GM18508 (cell line): ENCODE measurements around the gene AKT1.
"Not testable (repeated sequence)": the region's sequence is repeated elsewhere in the genome, so short reads cannot be mapped to it uniquely, and the experiment has no call there.

Source experiments
- ATAC-seq: cut with Tn5 transposase; IDR thresholded peaks from one replicate; pipeline ENCODE4 v1.9.1; 2021; ENCODE audit warnings: moderate number of reproducible peaks; ENCODE audit not compliant: insufficient read depth, unreplicated experiment

Gene AKT1

DNA sequence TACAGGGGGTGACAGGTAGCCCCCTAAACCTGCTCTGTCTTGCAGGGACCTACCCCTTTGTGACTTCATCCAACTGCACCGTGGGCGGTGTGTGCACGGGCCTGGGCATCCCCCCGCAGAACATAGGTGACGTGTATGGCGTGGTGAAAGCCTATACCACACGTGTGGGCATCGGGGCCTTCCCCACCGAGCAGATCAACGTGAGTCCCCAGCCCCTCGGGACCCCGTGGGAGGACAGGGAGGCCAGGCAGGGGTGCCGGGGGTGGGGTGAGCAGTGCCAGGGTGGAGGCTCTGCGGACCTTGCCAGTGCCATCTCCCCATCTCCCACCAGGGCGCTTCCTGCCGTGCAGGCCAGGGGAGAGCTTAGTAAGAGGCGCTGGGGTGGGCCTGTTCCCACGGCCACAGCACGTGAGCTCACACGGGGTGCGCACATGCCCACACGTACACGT, 53.7 kb downstream of the AKT1 start:
- no peak for ATAC-seq

DNA sequence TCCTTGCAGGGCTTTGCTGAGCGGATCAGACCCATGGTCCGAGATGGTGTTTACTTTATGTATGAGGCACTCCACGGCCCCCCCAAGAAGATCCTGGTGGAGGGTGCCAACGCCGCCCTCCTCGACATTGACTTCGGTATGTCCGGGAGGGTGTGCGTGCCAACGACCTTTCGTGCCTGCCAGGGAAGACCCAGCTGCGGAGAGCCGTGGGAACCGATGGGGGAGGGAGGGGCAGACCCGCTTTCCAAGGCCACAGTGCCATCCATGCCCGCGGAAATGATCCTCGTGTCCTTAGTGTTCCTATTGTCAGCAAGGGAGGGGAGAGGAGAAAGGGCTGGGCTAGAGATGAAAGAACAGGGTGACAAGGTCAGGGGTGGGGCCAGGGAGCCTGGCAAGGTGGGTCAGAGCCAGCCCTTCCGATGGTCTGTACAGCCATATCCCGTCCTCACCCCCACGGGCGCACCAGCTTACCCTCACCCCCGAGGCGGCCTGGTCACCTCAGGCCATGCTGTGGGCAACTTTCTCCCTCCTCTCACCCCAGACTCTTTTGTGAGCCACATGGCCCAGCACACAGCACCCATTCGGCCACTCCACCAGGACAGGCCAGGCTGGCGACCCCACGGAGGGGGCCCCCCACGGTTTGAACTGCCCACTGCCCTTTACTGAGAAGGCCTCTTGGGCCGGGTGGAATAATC, 54.3 kb downstream of the AKT1 start:
- ATAC-seq, result no peak

GRCh38 chr14:104739546-104740516, 55.7 kb downstream of the AKT1 start:
- ATAC-seq, result no peak

GRCh38 chr14:104739026-104739425, 56.5 kb downstream of the AKT1 start:
- no peak for ATAC-seq

DNA sequence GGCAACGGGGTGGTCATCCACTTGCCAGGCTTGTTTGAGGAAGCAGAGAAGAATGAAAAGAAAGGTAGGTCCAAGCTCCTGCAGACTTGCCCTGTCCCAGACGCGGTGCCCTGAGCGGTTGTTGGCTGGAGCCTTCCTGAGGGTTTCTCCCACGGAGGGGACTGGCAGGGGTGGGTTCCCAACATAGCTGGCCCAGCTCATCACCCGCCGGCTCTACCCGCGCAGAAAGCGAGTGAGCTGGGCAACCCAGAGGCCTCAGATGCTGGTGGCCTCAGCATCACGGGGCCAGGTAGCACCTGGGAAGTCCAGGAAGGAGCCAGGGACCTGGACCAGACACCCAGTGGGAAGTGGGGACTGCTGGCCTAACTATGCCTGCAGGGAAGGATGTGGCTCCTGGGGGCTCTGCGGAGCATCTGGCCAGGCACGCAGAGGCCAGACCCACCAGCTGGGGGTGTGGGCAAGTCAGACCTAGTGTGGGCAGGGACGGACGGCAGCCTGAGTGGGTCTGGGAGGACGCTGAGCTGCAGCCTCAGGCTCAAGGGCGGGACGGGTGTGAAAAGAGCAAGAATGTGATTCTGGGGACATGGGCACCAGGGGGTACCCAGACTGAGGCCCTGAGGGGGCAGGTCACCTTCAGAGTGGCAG, 57.1 kb downstream of the AKT1 start:
- ATAC-seq, result no peak

DNA sequence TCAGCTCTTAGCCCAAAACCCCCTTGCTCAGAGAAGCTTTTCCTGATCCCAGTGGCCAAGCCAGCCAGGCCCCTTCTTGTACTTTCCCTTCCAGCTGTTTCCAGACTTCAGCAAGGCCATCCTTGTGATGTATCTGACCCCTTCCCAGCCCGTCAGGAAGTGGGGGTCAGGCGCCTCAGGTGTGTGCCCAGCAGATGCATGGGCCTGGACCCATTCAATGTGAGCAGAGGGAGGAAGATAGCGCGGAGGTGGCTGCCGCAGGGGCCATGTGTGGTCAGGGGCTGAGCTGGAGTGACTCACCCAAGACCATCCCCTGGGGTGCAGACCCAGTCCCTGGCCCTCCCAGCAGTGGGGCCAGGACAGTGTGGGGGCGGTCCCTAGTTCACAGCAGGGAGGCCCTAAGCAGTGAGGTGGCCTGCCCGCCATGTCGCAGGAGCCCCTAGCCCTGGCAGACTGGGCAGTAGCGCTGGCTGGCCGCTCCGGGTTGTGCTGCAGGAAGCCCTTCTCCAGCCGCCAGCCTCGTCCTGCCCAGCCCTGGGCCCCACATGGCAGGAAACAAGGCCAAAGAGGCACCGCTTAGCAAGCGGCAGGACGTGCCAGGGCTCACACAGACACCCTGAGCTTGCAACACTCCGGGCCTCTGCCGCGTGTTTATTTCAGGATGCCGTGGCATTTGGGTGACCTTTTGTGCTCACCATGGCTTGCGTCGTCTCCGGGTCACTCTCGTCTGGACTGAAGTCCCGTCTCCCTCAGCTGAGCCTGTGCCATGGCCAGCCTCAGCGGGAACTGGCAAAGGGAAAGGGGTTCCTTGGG, 59.5 kb downstream of the AKT1 start:
- no peak for ATAC-seq

GRCh38 chr14:104734991-104735779, 60.4 kb downstream of the AKT1 start:
- no peak for ATAC-seq

GRCh38 chr14:104734601-104734990, 61.0 kb downstream of the AKT1 start:
- ATAC-seq, result no peak

DNA sequence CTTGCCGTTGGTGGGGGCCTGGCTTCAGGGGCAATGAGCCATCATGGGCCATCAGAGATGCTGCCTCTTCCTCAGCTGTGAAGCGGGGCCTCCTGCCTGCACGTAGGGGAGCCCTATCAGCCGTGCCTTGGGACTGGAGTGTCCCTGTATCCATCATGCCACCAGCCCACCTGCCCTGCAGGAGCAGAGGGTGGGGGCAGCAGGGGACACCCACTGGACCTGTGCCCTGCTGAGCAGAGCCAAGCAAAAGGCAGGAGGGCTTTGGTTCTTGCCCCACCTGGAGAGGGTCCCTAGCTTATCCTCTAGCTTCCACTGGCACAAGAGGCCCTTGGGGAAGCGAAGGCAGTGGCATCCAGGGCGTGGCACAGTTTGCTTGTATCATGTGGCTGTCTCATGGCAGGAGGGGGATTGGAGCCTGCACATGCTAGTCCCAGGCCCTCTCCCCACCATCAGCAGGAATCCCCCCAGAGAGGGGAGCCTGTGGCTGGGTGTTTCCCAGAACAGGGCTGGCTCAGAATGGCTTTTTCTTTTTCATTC, 61.4 kb downstream of the AKT1 start:
- no peak for ATAC-seq

- ATAC-seq, result no peak
These were observed 62.4 kb downstream of the AKT1 start for GRCh38 chr14:104732931-104733681.

DNA sequence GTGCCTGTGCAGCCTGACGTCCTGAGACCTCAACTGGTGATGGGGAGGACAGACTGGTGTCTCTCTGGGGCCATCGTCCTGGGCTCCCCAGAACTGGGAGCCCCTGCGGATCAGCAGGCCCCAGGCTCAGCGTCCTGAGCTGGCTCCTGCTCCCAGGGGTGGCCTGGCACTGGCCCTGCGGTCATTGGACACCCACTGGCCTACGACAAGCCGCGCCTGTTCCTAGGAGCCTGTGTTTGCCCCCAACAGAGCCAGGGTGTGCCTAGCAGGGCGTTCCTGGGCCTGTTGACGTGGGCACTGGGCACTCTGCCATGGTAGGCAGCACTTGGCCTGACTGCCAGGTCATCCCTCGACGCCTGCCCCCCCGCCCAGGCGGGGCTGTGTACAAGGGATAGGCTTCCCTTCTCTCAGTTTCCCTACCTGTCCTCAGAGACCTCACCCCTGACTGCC, 63.2 kb downstream of the AKT1 start:
- no peak for ATAC-seq

GRCh38 chr14:104731320-104732294, 63.9 kb downstream of the AKT1 start:
- ATAC-seq, result no peak

DNA sequence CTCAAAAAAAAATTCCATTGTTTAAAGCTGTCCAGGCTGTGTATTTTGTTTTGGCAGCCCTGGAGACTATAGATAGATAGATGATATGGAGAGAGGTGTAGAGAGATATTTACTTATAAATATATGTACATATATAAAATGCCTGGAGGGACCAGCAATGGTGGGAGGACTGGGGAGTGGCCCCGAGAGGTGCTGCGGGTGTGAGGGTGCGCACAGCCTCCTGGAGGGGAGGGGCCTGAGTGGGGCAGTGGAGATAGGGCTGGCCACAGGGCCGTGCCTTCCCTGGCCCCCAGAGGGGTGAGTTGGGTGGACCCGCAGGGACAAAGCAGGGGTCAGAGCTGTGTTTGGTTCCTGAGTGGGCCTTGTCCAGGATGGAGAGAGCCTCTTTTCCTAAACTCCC, 65.1 kb downstream of the AKT1 start:
- ATAC-seq, result no peak

DNA sequence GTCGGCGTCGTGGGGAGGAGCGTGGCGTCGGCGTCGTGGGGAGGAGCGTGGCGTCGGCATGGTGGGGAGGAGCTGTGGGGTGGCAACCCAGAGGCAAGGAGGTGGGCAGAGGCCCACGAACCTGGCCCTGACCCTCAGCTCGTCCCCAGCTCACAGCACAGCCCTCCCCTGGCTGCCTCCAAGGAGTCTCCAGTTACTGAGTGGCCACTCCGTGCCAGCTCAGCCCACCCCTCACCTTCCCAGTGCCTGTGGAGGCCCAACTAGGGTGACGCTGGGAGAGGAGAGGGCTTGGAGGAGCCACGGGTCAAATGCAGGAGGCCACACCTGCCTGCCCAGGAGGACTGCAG, 65.7 kb downstream of the AKT1 start:
- ATAC-seq, result no peak

DNA sequence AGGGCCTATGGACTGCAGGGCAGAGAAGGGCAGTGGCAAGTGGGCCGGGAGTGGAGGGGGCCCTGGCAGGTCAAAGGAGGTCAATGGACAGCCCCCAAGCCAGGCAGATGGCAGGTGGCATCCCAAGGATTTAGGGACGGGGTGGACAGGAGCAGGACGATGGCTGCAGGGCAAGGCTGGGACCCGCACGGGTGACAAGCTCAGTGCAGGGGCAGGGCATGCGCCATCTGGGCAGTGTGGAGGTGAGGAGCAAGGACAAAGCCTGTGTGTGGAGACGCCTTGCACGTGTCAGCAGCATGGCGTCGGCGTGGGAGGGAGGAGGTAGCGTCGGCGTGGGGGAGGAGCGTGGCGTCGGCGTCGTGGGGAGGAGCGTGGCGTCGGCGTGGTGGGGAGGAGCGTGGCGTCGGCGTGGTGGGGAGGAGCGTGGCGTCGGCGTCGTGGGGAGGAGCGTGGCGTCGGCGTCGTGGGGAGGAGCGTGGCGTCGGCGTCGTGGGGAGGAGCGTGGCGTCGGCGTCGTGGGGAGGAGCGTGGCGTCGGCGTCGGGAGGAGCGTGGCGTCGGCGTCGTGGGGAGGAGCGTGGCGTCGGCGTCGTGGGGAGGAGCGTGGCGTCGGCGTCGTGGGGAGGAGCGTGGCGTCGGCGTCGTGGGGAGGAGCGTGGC, 66.2 kb downstream of the AKT1 start:
- not testable (repeated sequence) for ATAC-seq

DNA sequence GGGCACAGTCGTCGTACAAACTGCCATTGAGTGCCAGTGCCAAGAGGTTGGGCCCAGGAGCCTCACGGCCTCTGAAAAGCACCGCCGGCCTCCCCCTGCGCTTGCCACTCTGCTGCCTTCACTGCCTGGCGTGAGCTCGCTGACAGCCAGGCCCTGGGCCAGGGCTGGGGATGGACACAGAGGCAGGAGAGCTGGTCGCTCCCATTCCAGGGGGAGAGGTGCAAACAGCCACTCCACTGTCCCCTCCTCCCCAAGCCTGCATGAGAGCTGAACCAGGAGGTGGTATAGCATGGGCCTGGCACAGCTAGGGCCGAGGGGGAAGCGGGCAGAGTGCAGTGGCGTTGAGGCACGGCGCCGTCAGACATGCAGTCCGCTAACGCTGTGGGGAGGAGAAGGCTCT, 66.9 kb downstream of the AKT1 start:
- ATAC-seq, result no peak
